B cell (primary cell): ENCODE results near the gene ROMO1. TPM values are rescaled to one million over a fixed set of nuclear protein-coding genes. Genes with fewer than 3 reads are reported as not detected.
"Not testable (repeated sequence)": the region's sequence is repeated elsewhere in the genome, so short reads cannot be mapped to it uniquely, and the experiment has no call there.

Source experiments
- ATAC-seq: fragments of 200-7000 bp; cut with Tn5 transposase; one replicate; pipeline ENCODE4 v1.10.0; 2021; ENCODE audit warnings: low read depth, mild to moderate bottlenecking, moderate number of reproducible peaks, moderate library complexity
- CTCF ChIA-PET: fragments of 350-600 bp; sonication (Branson Sonifier 250); formaldehyde crosslinking; loops from one replicate; lab custom pipeline; 2021; ENCODE audit warnings: antibody characterized with exemption, inconsistent platforms; lab: Charles Lee
- POLR2A ChIA-PET: fragments of 350-600 bp; sonication (Branson Sonifier 250); formaldehyde crosslinking; loops from one replicate; lab custom pipeline; 2021; ENCODE audit warnings: antibody characterized with exemption; lab: Charles Lee
- DNase-seq: peaks from one replicate; pipeline ENCODE4 v3.0.0; 2013
- H2AFZ ChIP-seq: 2 replicates; pipeline ENCODE4 v1.6.1; 2012; ENCODE audit warnings: mild to moderate bottlenecking, low read depth, low read length; ENCODE audit not compliant: insufficient read depth, poor library complexity, severe bottlenecking
- H3K27ac ChIP-seq, 2 donors: 1 replicate in 1 of 2; 2 replicates in 1 of 2; pipeline ENCODE4 v1.5.1; 2012 to 2013; ENCODE audit warnings: low read length in 2 of 2, mild to moderate bottlenecking in 2 of 2, moderate library complexity in 1 of 2
- H3K27me3 ChIP-seq, 4 experiments: fragments of 200-600 bp in 1 of 4; sonication (generic) in 1 of 4; replicated peaks in 1 of 4; 1 replicate in 2 of 4; 2 replicates in 2 of 4; pipeline versions ENCODE4 v1.6.1 to v1.7.0; 2013 to 2016; ENCODE audit warnings: low read length in 3 of 4, mild to moderate bottlenecking in 2 of 4, mixed read lengths in 1 of 4, moderate library complexity in 1 of 4; ENCODE audit not compliant: insufficient read depth in 4 of 4, control insufficient read depth in 3 of 4; ENCODE audit errors: control extremely low read depth in 1 of 4
- H3K36me3 ChIP-seq, 2 experiments: replicated peaks in 1 of 2; 1 replicate in 1 of 2; 2 replicates in 1 of 2; pipeline versions ENCODE4 v1.6.1 to v1.7.1; 2013; ENCODE audit warnings: low read length in 1 of 2; ENCODE audit not compliant: insufficient read depth in 2 of 2, control insufficient read depth in 1 of 2; ENCODE audit errors: control extremely low read depth in 1 of 2, extremely low read depth in 1 of 2
- H3K4me1 ChIP-seq, 2 donors: fragments of 200-600 bp in 1 of 2; sonication (generic) in 1 of 2; 1 replicate in 1 of 2; 2 replicates in 1 of 2; pipeline versions ENCODE4 v1.5.1 to v1.6.1; 2013 to 2017; ENCODE audit warnings: low read length in 2 of 2; ENCODE audit not compliant: control insufficient read depth in 2 of 2, insufficient read depth in 2 of 2
- H3K4me2 ChIP-seq: replicated peaks from 2 replicates; pipeline ENCODE3; 2012; ENCODE audit warnings: mild to moderate bottlenecking, low read depth, low read length; ENCODE audit not compliant: poor library complexity, severe bottlenecking
- H3K4me3 ChIP-seq, 5 experiments: fragments of 200-600 bp in 1 of 5; sonication (generic) in 1 of 5; 1 replicate in 3 of 5; 2 replicates in 2 of 5; pipeline versions ENCODE4 v1.5.1 to v1.7.0; 2011 to 2016; ENCODE audit warnings: low read length in 4 of 5, mild to moderate bottlenecking in 4 of 5, low read depth in 2 of 5, control low read depth in 1 of 5, moderate library complexity in 1 of 5; ENCODE audit not compliant: insufficient read depth in 1 of 5; ENCODE audit errors: control extremely low read depth in 1 of 5, extremely low read depth in 1 of 5
- H3K79me2 ChIP-seq: fragments of 200-600 bp; sonication (generic); one replicate; pipeline ENCODE4 v1.6.0; 2016; ENCODE audit warnings: low read length; ENCODE audit not compliant: control insufficient read depth, insufficient read depth
- H3K9ac ChIP-seq: fragments of 200-600 bp; sonication (generic); 2 replicates; pipeline ENCODE4 v1.6.1; 2017; ENCODE audit warnings: mild to moderate bottlenecking, low read length, moderate library complexity
- H3K9me3 ChIP-seq, 3 donors: one replicate each; pipeline versions ENCODE4 v1.6.1 to v1.7.1; 2013; ENCODE audit warnings: low read length in 2 of 3; ENCODE audit not compliant: control insufficient read depth in 2 of 3, insufficient read depth in 1 of 3; ENCODE audit errors: control extremely low read depth in 1 of 3
- H4K20me1 ChIP-seq: 2 replicates; pipeline ENCODE4 v1.6.0; 2012; ENCODE audit warnings: mild to moderate bottlenecking, low read length; ENCODE audit not compliant: insufficient read depth, control insufficient read depth, poor library complexity, severe bottlenecking
- H3K27ac Mint-ChIP-seq: one replicate; pipeline ENCODE4 v1.8.0; 2021; ENCODE audit warnings: mixed read lengths
- H3K27me3 Mint-ChIP-seq: one replicate; pipeline ENCODE4 v1.8.0; 2021; ENCODE audit warnings: mixed read lengths
- H3K4me1 Mint-ChIP-seq: one replicate; pipeline ENCODE4 v1.8.0; 2021; ENCODE audit warnings: mixed read lengths
- H3K4me3 Mint-ChIP-seq: one replicate; pipeline ENCODE4 v1.8.0; 2021; ENCODE audit warnings: mixed read lengths
- H3K9me3 Mint-ChIP-seq: one replicate; pipeline ENCODE4 v1.8.0; 2022; ENCODE audit warnings: mixed read lengths; ENCODE audit not compliant: insufficient read depth
- CTCF ChIP-seq: fragments of 200-600 bp; IDR thresholded peaks from one replicate; pipeline ENCODE4 v1.8.0; 2022; ENCODE audit warnings: antibody characterized with exemption, mild to moderate bottlenecking
- EZH2 ChIP-seq: IDR thresholded peaks from 2 replicates; pipeline ENCODE4 v1.6.1; 2012; ENCODE audit warnings: borderline replicate concordance, low read depth, mild to moderate bottlenecking, moderate library complexity, low read length; ENCODE audit not compliant: insufficient read depth, poor library complexity, severe bottlenecking
- WGBS: methylation state at CpG from one replicate; pipeline ENCODE4 v1.1.5; 2013; ENCODE audit warnings: missing lambda C conversion rate; ENCODE audit not compliant: insufficient coverage; 5-methylcytosine and 5-hydroxymethylcytosine counted together
- intact Hi-C: fragments of 100-400 bp; cut with micrococcal nuclease; formaldehyde crosslinking; loops from one replicate; pipeline ENCODE4 v1.10.0; 2022
- polyA plus RNA-seq: library from polyadenylated mRNA; depleted of rRNA; stranded (reverse); fragments of >200 nt; gene quantifications from 2 replicates; pipeline ENCODE4 v1.2.3, GENCODE V29; 2012
- total RNA-seq, 2 donors: library from RNA; stranded (reverse); fragments of 120-200 nt in 1 of 2; gene quantifications; 1 replicate in 1 of 2; 2 replicates in 1 of 2; pipeline versions ENCODE4 v1.2.3 to v1.2.4, GENCODE V29; 2013 to 2022

Gene ROMO1
- total and polyA plus RNA-seq, 2 donors (not counting 1 experiment from before 2014, with no cell fraction given), result 38.1 to 145 TPM

- no peaks in the 10 kb centered on the region for H3K9me3 Mint-ChIP-seq
- peak overlapping the region; percentile 95 for H3K4me3 Mint-ChIP-seq
- peaks cover 48% of the 10 kb centered on the region for H3K79me2 ChIP-seq
- peak overlapping the region; percentile 35 for H2AFZ ChIP-seq
- TF ChIP-seq EZH2 (no peak), CTCF (no peak)
- peak overlapping the region; percentile 100 for H3K9ac ChIP-seq
- peaks cover 0 to 19% of the 10 kb centered on the region in 2 experiments for H3K36me3 ChIP-seq
- peak overlapping the region; percentile 14 to 99 (median 86) for H3K4me3 ChIP-seq
- H3K4me2 ChIP-seq, result peak overlapping the region; percentile 89
- H4K20me1 ChIP-seq, result peaks cover 21% of the 10 kb centered on the region
- peaks cover 32 to 35% of the 10 kb centered on the region in 2 donors for H3K4me1 ChIP-seq
- intact Hi-C loops, result loop anchor here (1.0 to 2.0 kb wide), 4 partner anchors 24 to 289 kb away; partner anchors contain the start of genes CEP250 and ERGIC3
- H3K9me3 ChIP-seq, result no peaks in the 10 kb centered on the region
- H3K27ac Mint-ChIP-seq, result peak overlapping the region; percentile 100
- peak overlapping the region; percentile 96 to 100 for H3K27ac ChIP-seq
- H3K4me1 Mint-ChIP-seq, result peaks cover 37% of the 10 kb centered on the region
- H3K27me3 ChIP-seq, result no peaks in the 10 kb centered on the region
- ATAC-seq (no peak), DNase-seq (no peak)
- WGBS, result 58% methylated on average over 10 of the region's 15 CpGs
- POLR2A ChIA-PET, result interaction anchor here (0.6 to 5.0 kb wide), 13 partner anchors 26 to 289 kb away, joined by 3 to 259 read pairs (median 11); partner anchors contain the start of genes CEP250, CPNE1, NFS1 and PHF20
- CTCF ChIA-PET, result interaction anchor here (0.6 to 5.3 kb wide), 9 partner anchors 9 to 210 kb away, joined by 3 to 82 read pairs (median 5); partner anchors contain the start of genes PHF20 and SCAND1
- H3K27me3 Mint-ChIP-seq, result no peaks in the 10 kb centered on the region
Observed at GRCh38 chr20:35743693-35744491, 44.7 kb downstream of the ROMO1 start.

- Mint-ChIP-seq H3K4me3 (peak overlapping the region; percentile 48), H3K4me1 (peaks cover 33% of the 10 kb centered on the region), H3K27ac (peak overlapping the region; percentile 100)
- ChIA-PET POLR2A (interaction anchor here (1.6 to 5.0 kb wide), 4 partner anchors 26 to 129 kb away, joined by 4 to 259 read pairs (median 26); partner anchors contain the start of genes CPNE1, PHF20, RBM12 and SPAG4), CTCF (interaction anchor here (1.0 to 5.3 kb wide), 4 partner anchors 25 to 140 kb away, joined by 3 to 82 read pairs (median 7); partner anchors contain the start of gene PHF20)
- Histone ChIP-seq H3K4me2 (peak overlapping the region; percentile 89), H2AFZ (peak overlapping the region; percentile 35), H3K27ac (peak overlapping the region; percentile 96 to 100), H3K9ac (peak overlapping the region; percentile 100), H3K4me1 (peaks cover 28 to 31% of the 10 kb centered on the region in 2 donors), H4K20me1 (peaks cover 17% of the 10 kb centered on the region), H3K4me3 (peak overlapping the region in 2 of 5 experiments; percentile 76 to 99), H3K36me3 (peaks cover 0 to 13% of the 10 kb centered on the region in 2 experiments), H3K79me2 (peaks cover 42% of the 10 kb centered on the region)
- ATAC-seq, intact Hi-C loops, H3K9me3 ChIP-seq, H3K9me3 Mint-ChIP-seq, H3K27me3 Mint-ChIP-seq, DNase-seq, H3K27me3 ChIP-seq: not testable (repeated sequence)
- WGBS, result 83% methylated on average over 2 of the region's 3 CpGs
Observed at GRCh38 chr20:35744492-35744841, 45.3 kb downstream of the ROMO1 start.

Other genes with a start within 250 kb of the ROMO1 start
- gene CEP250, start 243.8 kb upstream of the ROMO1 start, total RNA-seq, result 78.4 and 78.5 TPM in 2 replicates
- gene CEP250, start 243.8 kb upstream of the ROMO1 start, polyA plus RNA-seq, result 14.6 and 16.5 TPM in 2 replicates
- not detected in 2 replicates for gene C20orf173, start 169.8 kb upstream of the ROMO1 start, total RNA-seq
- gene C20orf173, start 169.8 kb upstream of the ROMO1 start, polyA plus RNA-seq, result not detected in 2 replicates
- 167 and 191 TPM in 2 replicates for gene ERGIC3, start 157.3 kb upstream of the ROMO1 start, total RNA-seq
- 178 and 254 TPM in 2 replicates for gene ERGIC3, start 157.3 kb upstream of the ROMO1 start, polyA plus RNA-seq
- gene SPAG4, start 83.6 kb upstream of the ROMO1 start, total RNA-seq, result 4.7 and 5.7 TPM in 2 replicates
- gene SPAG4, start 83.6 kb upstream of the ROMO1 start, polyA plus RNA-seq, result 3.7 and 8.8 TPM in 2 replicates
- gene CPNE1, start 34.5 kb upstream of the ROMO1 start, total RNA-seq, result 323 and 331 TPM in 2 replicates
- gene CPNE1, start 34.5 kb upstream of the ROMO1 start, polyA plus RNA-seq, result 309 and 321 TPM in 2 replicates
- gene RBM12, start 34.5 kb upstream of the ROMO1 start, total RNA-seq, result 144 and 145 TPM in 2 replicates
- gene RBM12, start 34.5 kb upstream of the ROMO1 start, polyA plus RNA-seq, result 52.7 and 58.6 TPM in 2 replicates
- gene NFS1, start 53 bp upstream of the ROMO1 start, total RNA-seq, result 29.0 and 29.4 TPM in 2 replicates
- 24.7 and 30.6 TPM in 2 replicates for gene NFS1, start 53 bp upstream of the ROMO1 start, polyA plus RNA-seq
- 689 and 698 TPM in 2 replicates for gene RBM39, start 42.9 kb downstream of the ROMO1 start, total RNA-seq
- 217 and 380 TPM in 2 replicates for gene RBM39, start 42.9 kb downstream of the ROMO1 start, polyA plus RNA-seq
- gene PHF20, start 72.6 kb downstream of the ROMO1 start, total RNA-seq, result 92.3 and 101 TPM in 2 replicates
- gene PHF20, start 72.6 kb downstream of the ROMO1 start, polyA plus RNA-seq, result 53.6 and 85.3 TPM in 2 replicates